ENCODE data around the gene GPRIN1.

The GPRIN1 gene

DNA sequence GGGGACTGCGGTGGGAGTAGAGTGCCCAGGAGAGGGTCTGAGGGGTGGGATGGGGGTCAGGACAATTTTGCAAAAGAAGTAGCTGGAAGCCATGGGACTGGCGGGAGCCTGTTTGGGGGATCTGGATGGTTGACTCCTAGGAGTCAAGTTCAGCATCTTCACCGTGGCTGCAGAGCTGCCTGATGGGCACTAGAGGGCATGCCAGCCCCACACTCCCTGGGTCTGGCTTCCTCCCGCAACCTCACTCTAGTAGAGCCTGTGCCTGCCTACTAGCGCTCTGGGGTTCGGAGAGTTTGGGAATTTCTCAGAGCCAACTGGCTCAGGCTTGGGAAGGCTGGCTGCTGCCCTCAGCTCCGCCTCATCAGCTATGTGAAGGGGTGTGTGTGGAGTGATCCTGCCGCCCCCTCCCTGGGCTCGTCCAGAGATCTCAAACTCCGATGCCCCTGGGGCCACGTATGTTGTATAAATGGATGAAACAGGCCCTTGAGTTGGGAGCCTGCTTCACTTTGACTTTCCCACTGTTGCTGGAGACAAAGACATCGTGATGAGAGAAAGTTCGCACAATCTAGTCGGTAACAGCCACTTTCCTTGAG, 48.1 kb upstream of the GPRIN1 start:
- POLR2A ChIA-PET, result no interaction called here
- H3K9me3 ChIP-seq (ENCODE audit: control insufficient read depth, insufficient read depth, low read depth, low read length), result no peaks in the 10 kb centered on the region
- no peak overlapping the region for H3K4me3 ChIP-seq (ENCODE audit: low read depth, low read length)
- H3K27ac ChIP-seq (ENCODE audit: extremely low read depth, low read depth, low read length), result no peak overlapping the region
- H3K36me3 ChIP-seq (ENCODE audit: control insufficient read depth in 2 of 2, insufficient read depth in 1 of 2, low read length in 2 of 2), result peaks cover 4 to 13% of the 10 kb centered on the region in 2 experiments; a peak in 2 of 3 replicates
- TF ChIP-seq ZNF692 (tag by site-specific recombination; IDR thresholded peaks at IDR 0.05) (no peak), GLIS1 (tag by site-specific recombination; IDR thresholded peaks at IDR 0.05) (0 out of 2 replicates have a peak, but pooled peaks have one; percentile 8), ZNF654 (tag by site-specific recombination; IDR thresholded peaks at IDR 0.05; ENCODE audit: low read depth) (peak; percentile 88), ZNF18 (tag by site-specific recombination; IDR thresholded peaks at IDR 0.05) (no peak), ZNF843 (tag by site-specific recombination; IDR thresholded peaks at IDR 0.05) (no peak), ZNF514 (tag by site-specific recombination; IDR thresholded peaks at IDR 0.05) (no peak), ZNF600 (tag by site-specific recombination; IDR thresholded peaks at IDR 0.05) (peak; percentile 69), ZSCAN30 (tag by site-specific recombination; IDR thresholded peaks at IDR 0.05) (0 out of 2 replicates have a peak, but pooled peaks have one; percentile 9), ZNF660 (tag by site-specific recombination; IDR thresholded peaks at IDR 0.05) (0 out of 2 replicates have a peak, but pooled peaks have one; percentile 37), IKZF3 (tag by site-specific recombination; IDR thresholded peaks at IDR 0.05) (peak; percentile 54; the same call in 1 of the 2 replicates), ZBTB17 (tag by site-specific recombination; IDR thresholded peaks at IDR 0.05) (peak; percentile 17; the same call in 1 of the 2 replicates), CTCF (tag by site-specific recombination; IDR thresholded peaks at IDR 0.05) (peak; percentile 87)
- CTCF ChIA-PET, result interaction anchor here (0.6 to 3.7 kb wide), 30 partner anchors 9 to 1907 kb away, joined by 3 to 26 read pairs (median 3); partner anchors contain the start of genes CLTB and SNCB
- H3K4me1 ChIP-seq (ENCODE audit: control insufficient read depth, insufficient read depth, low read length), result no peaks in the 10 kb centered on the region

GRCh38 chr5:176656467-176656990, 46.6 kb upstream of the GPRIN1 start:
- Histone ChIP-seq H3K9me3 (ENCODE audit: control insufficient read depth, insufficient read depth, low read depth, low read length) (no peaks in the 10 kb centered on the region), H3K4me1 (ENCODE audit: control insufficient read depth, insufficient read depth, low read length) (no peaks in the 10 kb centered on the region), H3K27ac (ENCODE audit: extremely low read depth, low read depth, low read length) (no peak overlapping the region), H3K36me3 (ENCODE audit: control insufficient read depth in 2 of 2, insufficient read depth in 1 of 2, low read length in 2 of 2) (peaks cover 4 to 16% of the 10 kb centered on the region in 2 experiments; a peak in 2 of 3 replicates), H3K4me3 (ENCODE audit: low read depth, low read length) (no peak overlapping the region)
- POLR2A ChIA-PET, result interaction anchor here (0.7 kb wide), 1 partner anchor 14 kb away, joined by 3 read pairs; no protein-coding TSS in a partner anchor
- CTCF ChIA-PET, result interaction anchor here (0.6 to 1.9 kb wide), 3 partner anchors 114 to 457 kb away, joined by 3 to 10 read pairs (median 3); no protein-coding TSS in a partner anchor
- no peak for TF ChIP-seq HOXD13 (CRISPR knock-in tag; IDR thresholded peaks at IDR 0.05; ENCODE audit: borderline replicate concordance)
- no peak for TF ChIP-seq ZNF335 (tag by site-specific recombination; conservative IDR thresholded peaks at IDR 0.05)
- no peak for TF ChIP-seq PRDM2 (tag by site-specific recombination; IDR thresholded peaks at IDR 0.05; ENCODE audit: borderline replicate concordance)
- TF ChIP-seq ZFP3 (tag by site-specific recombination; IDR thresholded peaks at IDR 0.05; ENCODE audit: low read depth), result no peak
- TF ChIP-seq ZNF501 (tag by site-specific recombination; IDR thresholded peaks at IDR 0.05), result no peak
- no peak for TF ChIP-seq ZNF350 (tag by site-specific recombination; IDR thresholded peaks at IDR 0.05)
- no peak for TF ChIP-seq ZNF211 (tag by site-specific recombination; IDR thresholded peaks at IDR 0.05; ENCODE audit: low read depth)
- TF ChIP-seq ZXDB (tag by site-specific recombination; IDR thresholded peaks at IDR 0.05), result no peak
- TF ChIP-seq EGR2 (tag by site-specific recombination; IDR thresholded peaks at IDR 0.05; ENCODE audit: low read depth), result no peak
